NT2/D1 (cell line): Measurements from ENCODE around the gene CRTC1.

Source experiments
- DNase-seq: peaks from one replicate; pipeline ENCODE4 v3.0.0-alpha.2; 2011; ENCODE audit warnings: low read depth, low spot score
- H3K27me3 ChIP-seq: 2 replicates; pipeline ENCODE4 v1.6.0; 2011; ENCODE audit warnings: mild to moderate bottlenecking; ENCODE audit not compliant: insufficient read length, insufficient read depth
- H3K36me3 ChIP-seq: 2 replicates; pipeline ENCODE4 v1.6.1; 2011; ENCODE audit warnings: mild to moderate bottlenecking, low read length, mixed read lengths; ENCODE audit not compliant: insufficient read depth, insufficient read length
- H3K4me1 ChIP-seq: 2 replicates; pipeline ENCODE4 v1.5.1; 2011; ENCODE audit not compliant: insufficient read depth, insufficient read length
- H3K4me3 ChIP-seq: 2 replicates; pipeline ENCODE4 v1.5.1; 2011; ENCODE audit warnings: low read depth; ENCODE audit not compliant: insufficient read length
- H3K9ac ChIP-seq: 2 replicates; pipeline ENCODE4 v1.6.0; 2011; ENCODE audit warnings: low read depth; ENCODE audit not compliant: insufficient read length
- H3K9me3 ChIP-seq: 2 replicates; pipeline ENCODE4 v1.5.1; 2011; ENCODE audit warnings: mild to moderate bottlenecking, low read length; ENCODE audit not compliant: insufficient read depth
- SUZ12 ChIP-seq: IDR thresholded peaks from 2 replicates; pipeline ENCODE4 v1.6.1; 2011; ENCODE audit not compliant: insufficient read length, insufficient read depth; ENCODE audit errors: extremely low read depth
- YY1 ChIP-seq: IDR thresholded peaks from 2 replicates; pipeline ENCODE4 v1.6.1; 2011; ENCODE audit not compliant: insufficient read length, insufficient read depth
- ZNF274 ChIP-seq: IDR thresholded peaks from 2 replicates; pipeline ENCODE4 v1.6.1; 2011; ENCODE audit warnings: mild to moderate bottlenecking, low read depth, low read length

CRTC1 gene

GRCh38 chr19:18698321-18699167 is 15.1 kb downstream of the CRTC1 start:
- Histone ChIP-seq H3K36me3 (no peaks in the 10 kb centered on the region), H3K27me3 (peaks cover 25% of the 10 kb centered on the region), H3K4me3 (no peak overlapping the region), H3K9me3 (no peaks in the 10 kb centered on the region), H3K9ac (no peak overlapping the region), H3K4me1 (peaks cover 22% of the 10 kb centered on the region)
- TF ChIP-seq YY1 = no peak
- no peak for TF ChIP-seq SUZ12
- TF ChIP-seq ZNF274 = no peak
- no peak for DNase-seq

- no peak overlapping the region for H3K4me3 ChIP-seq
- H3K27me3 ChIP-seq = peaks cover 25% of the 10 kb centered on the region
- H3K9me3 ChIP-seq = no peaks in the 10 kb centered on the region
- no peak overlapping the region for H3K9ac ChIP-seq
- peaks cover 22% of the 10 kb centered on the region for H3K4me1 ChIP-seq
- no peak for TF ChIP-seq YY1
- no peaks in the 10 kb centered on the region for H3K36me3 ChIP-seq
- DNase-seq = no peak
Observed at GRCh38 chr19:18699403-18700054, 16.0 kb downstream of the CRTC1 start.

GRCh38 chr19:18700501-18701249 is 17.2 kb downstream of the CRTC1 start:
- peaks cover 25% of the 10 kb centered on the region for H3K27me3 ChIP-seq
- no peaks in the 10 kb centered on the region for H3K9me3 ChIP-seq
- no peak for TF ChIP-seq SUZ12
- no peak for TF ChIP-seq ZNF274
- TF ChIP-seq YY1 = no peak
- H3K9ac ChIP-seq = peak overlapping the region; percentile 66
- H3K4me3 ChIP-seq = peak overlapping the region; percentile 12
- H3K4me1 ChIP-seq = peaks cover 22% of the 10 kb centered on the region
- DNase-seq = no peak
- H3K36me3 ChIP-seq = no peaks in the 10 kb centered on the region

- H3K9me3 ChIP-seq = no peaks in the 10 kb centered on the region
- no peak for DNase-seq
- TF ChIP-seq SUZ12 = no peak
- TF ChIP-seq ZNF274 = no peak
- no peak for TF ChIP-seq YY1
- peak overlapping the region; percentile 57 for H3K9ac ChIP-seq
- H3K4me1 ChIP-seq = peaks cover 22% of the 10 kb centered on the region
- peak overlapping the region; percentile 12 for H3K4me3 ChIP-seq
- H3K36me3 ChIP-seq = no peaks in the 10 kb centered on the region
- H3K27me3 ChIP-seq = peaks cover 25% of the 10 kb centered on the region
Observed at GRCh38 chr19:18701250-18701608, 17.7 kb downstream of the CRTC1 start.

GRCh38 chr19:18704054-18704453 is 20.6 kb downstream of the CRTC1 start:
- TF ChIP-seq YY1 (no peak), SUZ12 (no peak), ZNF274 (no peak)
- Histone ChIP-seq H3K36me3 (no peaks in the 10 kb centered on the region), H3K4me3 (no peak overlapping the region), H3K9me3 (no peaks in the 10 kb centered on the region), H3K27me3 (peaks cover 10% of the 10 kb centered on the region), H3K4me1 (peaks cover 20% of the 10 kb centered on the region), H3K9ac (no peak overlapping the region)
- no peak for DNase-seq

GRCh38 chr19:18704971-18705370 is 21.5 kb downstream of the CRTC1 start:
- H3K27me3 ChIP-seq = peaks cover 2% of the 10 kb centered on the region
- H3K9me3 ChIP-seq = no peaks in the 10 kb centered on the region
- peaks cover 17% of the 10 kb centered on the region for H3K4me1 ChIP-seq
- H3K4me3 ChIP-seq = no peak overlapping the region
- no peak for TF ChIP-seq ZNF274
- TF ChIP-seq YY1 = no peak
- TF ChIP-seq SUZ12 = no peak
- no peaks in the 10 kb centered on the region for H3K36me3 ChIP-seq
- H3K9ac ChIP-seq = no peak overlapping the region
- DNase-seq = no peak

GRCh38 chr19:18708452-18709231 is 25.2 kb downstream of the CRTC1 start:
- no peak for DNase-seq
- no peak for TF ChIP-seq ZNF274
- no peak for TF ChIP-seq YY1
- no peak for TF ChIP-seq SUZ12
- Histone ChIP-seq H3K9ac (no peak overlapping the region), H3K4me3 (no peak overlapping the region), H3K27me3 (no peaks in the 10 kb centered on the region), H3K4me1 (peaks cover 14% of the 10 kb centered on the region), H3K9me3 (no peaks in the 10 kb centered on the region), H3K36me3 (peaks cover 7% of the 10 kb centered on the region)
